Glutamatergic neuron (in vitro differentiated cells): ENCODE data around the gene KRTAP6-3. TPM values are rescaled to one million over a fixed set of nuclear protein-coding genes. Genes with fewer than 3 reads are reported as not detected.

Source experiments
- DNase-seq: peaks from one replicate; pipeline ENCODE4 v3.0.0; 2022
- H3K27ac Mint-ChIP-seq: one replicate; pipeline ENCODE4 v1.8.0; 2020; ENCODE audit warnings: mild to moderate bottlenecking, mixed read lengths, inconsistent platforms; ENCODE audit not compliant: unreplicated experiment
- H3K27me3 Mint-ChIP-seq: one replicate; pipeline ENCODE4 v1.8.0; 2020; ENCODE audit warnings: mild to moderate bottlenecking, moderate library complexity, mixed read lengths, inconsistent platforms; ENCODE audit not compliant: unreplicated experiment
- H3K36me3 Mint-ChIP-seq: one replicate; pipeline ENCODE4 v1.8.0; 2020; ENCODE audit warnings: mild to moderate bottlenecking, mixed read lengths, inconsistent platforms; ENCODE audit not compliant: unreplicated experiment
- H3K4me1 Mint-ChIP-seq: one replicate; pipeline ENCODE4 v1.8.0; 2020; ENCODE audit warnings: mild to moderate bottlenecking, low read depth, mixed read lengths, inconsistent platforms; ENCODE audit not compliant: unreplicated experiment
- H3K4me3 Mint-ChIP-seq: one replicate; pipeline ENCODE4 v1.8.0; 2020; ENCODE audit warnings: mild to moderate bottlenecking, mixed read lengths, inconsistent platforms; ENCODE audit not compliant: unreplicated experiment
- H3K9me3 Mint-ChIP-seq: one replicate; pipeline ENCODE4 v1.8.0; 2020; ENCODE audit warnings: mild to moderate bottlenecking, moderate library complexity, mixed read lengths, inconsistent platforms; ENCODE audit not compliant: unreplicated experiment
- total RNA-seq: library from RNA; stranded (reverse); fragmentation: NEBNext Ultra II Directional; extraction: Animal tissue kit (Norgen Biotek cat#: 25700); gene quantifications from one replicate; pipeline ENCODE4 v1.2.1, GENCODE V29; 2021; ENCODE audit not compliant: unreplicated experiment
- TF ChIP-seq, protein P1 (sequence below): fragments of 200-600 bp; sonication (generic); IDR thresholded peaks from one replicate; pipeline ENCODE4 v1.5.0; 2021; ENCODE audit not compliant: partially characterized antibody, unreplicated experiment

The KRTAP6-3 gene
- total RNA-seq, 1 donor from 2014 or later: not detected

DNA sequence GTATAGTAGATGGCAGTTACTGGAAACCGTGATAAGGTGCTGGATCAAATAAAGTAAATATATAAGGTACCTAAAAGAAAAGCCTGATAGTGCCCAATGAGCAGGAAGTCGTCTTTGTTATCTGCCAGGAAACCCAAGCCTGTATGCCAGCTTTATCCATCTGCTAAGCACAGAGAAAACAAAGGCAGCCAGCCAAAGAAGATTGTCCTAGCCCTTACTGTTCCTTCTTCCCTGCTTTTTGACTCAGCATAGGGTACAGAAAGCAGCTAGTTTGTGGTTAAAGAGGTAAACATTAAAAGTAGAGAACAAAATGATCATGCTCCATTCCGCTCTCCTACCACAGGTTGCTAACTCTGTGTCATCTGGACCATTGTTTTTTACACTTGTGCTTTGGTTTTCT is 12.1 kb upstream of the KRTAP6-3 start:
- H3K4me3 Mint-ChIP-seq: no peak overlapping the region
- H3K27me3 Mint-ChIP-seq: no peaks in the 10 kb centered on the region
- H3K27ac Mint-ChIP-seq: no peak overlapping the region
- no peaks in the 10 kb centered on the region for H3K4me1 Mint-ChIP-seq
- no peaks in the 10 kb centered on the region for H3K9me3 Mint-ChIP-seq
- no peaks in the 10 kb centered on the region for H3K36me3 Mint-ChIP-seq
- DNase-seq: no peak
- TF ChIP-seq, protein P1, sequence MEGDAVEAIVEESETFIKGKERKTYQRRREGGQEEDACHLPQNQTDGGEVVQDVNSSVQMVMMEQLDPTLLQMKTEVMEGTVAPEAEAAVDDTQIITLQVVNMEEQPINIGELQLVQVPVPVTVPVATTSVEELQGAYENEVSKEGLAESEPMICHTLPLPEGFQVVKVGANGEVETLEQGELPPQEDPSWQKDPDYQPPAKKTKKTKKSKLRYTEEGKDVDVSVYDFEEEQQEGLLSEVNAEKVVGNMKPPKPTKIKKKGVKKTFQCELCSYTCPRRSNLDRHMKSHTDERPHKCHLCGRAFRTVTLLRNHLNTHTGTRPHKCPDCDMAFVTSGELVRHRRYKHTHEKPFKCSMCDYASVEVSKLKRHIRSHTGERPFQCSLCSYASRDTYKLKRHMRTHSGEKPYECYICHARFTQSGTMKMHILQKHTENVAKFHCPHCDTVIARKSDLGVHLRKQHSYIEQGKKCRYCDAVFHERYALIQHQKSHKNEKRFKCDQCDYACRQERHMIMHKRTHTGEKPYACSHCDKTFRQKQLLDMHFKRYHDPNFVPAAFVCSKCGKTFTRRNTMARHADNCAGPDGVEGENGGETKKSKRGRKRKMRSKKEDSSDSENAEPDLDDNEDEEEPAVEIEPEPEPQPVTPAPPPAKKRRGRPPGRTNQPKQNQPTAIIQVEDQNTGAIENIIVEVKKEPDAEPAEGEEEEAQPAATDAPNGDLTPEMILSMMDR: no peak

DNA sequence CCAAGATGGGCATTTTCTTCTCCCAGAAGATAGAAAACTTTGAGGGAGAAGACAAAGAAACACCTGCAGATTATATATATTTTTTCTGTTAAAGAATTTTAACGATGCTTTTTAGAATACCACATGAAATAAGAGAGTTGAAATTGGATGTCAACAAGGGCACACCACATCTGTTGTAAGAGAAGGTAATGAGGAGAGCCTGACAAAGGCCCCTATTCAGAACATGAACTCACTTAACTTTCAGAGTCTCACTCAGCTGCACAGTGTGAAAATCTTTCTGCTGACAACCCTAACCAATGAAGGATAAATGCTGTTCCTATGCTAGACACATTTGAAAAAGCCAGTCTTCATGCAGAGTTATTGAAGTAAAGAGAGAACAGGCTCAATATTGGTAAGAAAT is 9.4 kb upstream of the KRTAP6-3 start:
- Mint-ChIP-seq H3K9me3 (no peaks in the 10 kb centered on the region), H3K27me3 (no peaks in the 10 kb centered on the region), H3K36me3 (no peaks in the 10 kb centered on the region), H3K27ac (no peak overlapping the region), H3K4me1 (no peaks in the 10 kb centered on the region), H3K4me3 (no peak overlapping the region)
- TF ChIP-seq, protein P1: no peak
- no peak for DNase-seq

DNA sequence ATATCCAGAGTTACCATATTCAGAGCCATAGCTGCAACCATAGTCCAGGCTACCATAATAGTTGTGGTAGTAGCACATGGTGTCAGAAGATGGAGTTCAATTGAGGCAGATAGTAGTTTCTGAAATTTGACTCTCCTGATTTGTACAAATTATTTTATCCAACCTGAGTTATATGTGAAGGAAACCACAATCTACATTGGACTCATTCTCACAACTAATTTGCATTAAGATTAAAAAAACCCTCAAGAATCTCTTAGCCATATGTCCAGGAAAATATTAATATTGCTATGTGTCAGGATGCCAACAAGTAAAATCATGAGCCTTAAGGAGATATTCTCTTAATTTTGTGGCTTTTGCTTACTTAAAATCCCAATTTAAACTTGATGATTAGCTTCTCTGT is 1.9 kb upstream of the KRTAP6-3 start, which contains the start of gene KRTAP22-2:
Gene KRTAP22-2 (minus strand): TSS at position 101 of the 400 bp plus-strand sequence.
- no peaks in the 10 kb centered on the region for H3K4me1 Mint-ChIP-seq
- TF ChIP-seq, protein P1: no peak
- H3K36me3 Mint-ChIP-seq: no peaks in the 10 kb centered on the region
- DNase-seq: no peak
- no peak within 1 kb of the TSS for H3K4me3 Mint-ChIP-seq
- no peak within 1 kb of the TSS for H3K27ac Mint-ChIP-seq
- no peaks in the 10 kb centered on the region for H3K27me3 Mint-ChIP-seq
- peaks cover 2% of the 10 kb centered on the region for H3K9me3 Mint-ChIP-seq

DNA sequence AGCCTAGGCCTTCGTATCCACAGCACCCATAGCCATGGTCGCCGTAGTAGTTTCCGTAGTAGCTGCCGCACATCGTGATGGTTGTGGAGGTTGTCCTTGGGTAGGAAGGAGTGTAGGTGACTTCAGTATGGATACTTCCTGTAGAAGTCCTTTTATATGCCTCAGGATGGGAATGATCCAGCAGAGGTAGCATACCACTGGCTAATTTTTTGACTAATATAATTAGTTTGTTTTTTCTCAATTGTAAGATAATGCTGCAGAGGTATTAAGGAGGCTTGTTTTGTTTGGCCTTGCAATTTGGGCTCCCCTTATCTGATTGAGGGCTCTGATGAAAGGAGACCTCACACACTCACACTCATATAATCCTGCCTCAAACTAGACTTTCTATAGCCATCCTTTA is 6.6 kb downstream of the KRTAP6-3 start, which contains the start of gene KRTAP6-2:
Gene KRTAP6-2 (minus strand): TSS at position 101 of the 400 bp plus-strand sequence. CDS start 28 bp downstream, at position 73.
- DNase-seq: no peak
- H3K9me3 Mint-ChIP-seq: no peaks in the 10 kb centered on the region
- no peaks in the 10 kb centered on the region for H3K27me3 Mint-ChIP-seq
- H3K4me3 Mint-ChIP-seq: no peak within 1 kb of the TSS
- H3K4me1 Mint-ChIP-seq: no peaks in the 10 kb centered on the region
- H3K27ac Mint-ChIP-seq: no peak within 1 kb of the TSS
- H3K36me3 Mint-ChIP-seq: no peaks in the 10 kb centered on the region
- TF ChIP-seq, protein P1: no peak

DNA sequence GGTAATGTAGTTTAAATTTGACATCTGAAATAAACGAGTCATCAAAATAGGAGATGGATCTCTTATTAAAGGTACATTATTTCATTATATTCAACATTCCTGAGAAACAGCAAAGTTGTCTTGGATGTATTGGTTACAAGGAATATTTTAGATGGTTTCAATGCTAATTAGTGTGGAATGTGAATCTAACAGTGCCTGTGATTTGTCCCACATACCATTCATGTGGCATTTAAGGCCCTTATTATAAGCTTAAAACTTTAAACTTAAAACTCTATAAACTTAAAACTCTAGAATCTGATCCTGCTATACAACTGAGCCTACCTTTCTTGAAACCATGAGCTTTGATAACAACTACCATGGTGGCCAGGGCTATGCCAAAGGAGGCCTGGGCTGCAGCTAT is 8.5 kb downstream of the KRTAP6-3 start, which contains the start of gene KRTAP22-1:
Gene KRTAP22-1 (plus strand): TSS at position 301 of the 400 bp plus-strand sequence.
- H3K27me3 Mint-ChIP-seq: no peaks in the 10 kb centered on the region

More for the DNA sequence above, 8.5 kb downstream of the KRTAP6-3 start, which contains the start of gene KRTAP22-1:
- Mint-ChIP-seq H3K27ac (no peak within 1 kb of the TSS), H3K4me3 (no peak within 1 kb of the TSS), H3K36me3 (no peaks in the 10 kb centered on the region), H3K9me3 (no peaks in the 10 kb centered on the region), H3K4me1 (no peaks in the 10 kb centered on the region)
- TF ChIP-seq, protein P1: no peak
- no peak for DNase-seq
